Kidney epithelial cell (primary cell): ENCODE results near the gene ENPP6. TPM values are rescaled to one million over a fixed set of nuclear protein-coding genes. Genes with fewer than 3 reads are reported as not detected.

Experiments
- DNase-seq: peaks from one replicate; pipeline ENCODE4 v3.0.0-alpha.2; 2010; ENCODE audit warnings: low read depth
- H3K27me3 ChIP-seq: 2 replicates; pipeline ENCODE4 v1.6.0; 2011; ENCODE audit warnings: low read length; ENCODE audit not compliant: control insufficient read depth, insufficient read depth
- H3K36me3 ChIP-seq: 2 replicates; pipeline ENCODE4 v1.5.1; 2011; ENCODE audit warnings: low read length; ENCODE audit not compliant: control insufficient read depth, insufficient read depth
- H3K4me3 ChIP-seq: 2 replicates; pipeline ENCODE4 v1.5.1; 2011; ENCODE audit warnings: low read depth, mild to moderate bottlenecking, control low read depth, low read length
- total RNA-seq: library from RNA; depleted of rRNA; stranded (reverse); fragments of >200 nt; gene quantifications from 2 replicates; pipeline ENCODE4 v1.2.3, GENCODE V29; 2015
- TF ChIP-seq, protein P1 (sequence below): IDR thresholded peaks from 2 replicates; pipeline ENCODE4 v1.5.1; 2011; ENCODE audit warnings: mild to moderate bottlenecking, moderate library complexity, low read length, control low read depth, inconsistent platforms; ENCODE audit not compliant: insufficient read depth, poor library complexity, severe bottlenecking

ENPP6 gene
- total RNA-seq, 1 donor from 2014 or later: 0.04 TPM

DNA sequence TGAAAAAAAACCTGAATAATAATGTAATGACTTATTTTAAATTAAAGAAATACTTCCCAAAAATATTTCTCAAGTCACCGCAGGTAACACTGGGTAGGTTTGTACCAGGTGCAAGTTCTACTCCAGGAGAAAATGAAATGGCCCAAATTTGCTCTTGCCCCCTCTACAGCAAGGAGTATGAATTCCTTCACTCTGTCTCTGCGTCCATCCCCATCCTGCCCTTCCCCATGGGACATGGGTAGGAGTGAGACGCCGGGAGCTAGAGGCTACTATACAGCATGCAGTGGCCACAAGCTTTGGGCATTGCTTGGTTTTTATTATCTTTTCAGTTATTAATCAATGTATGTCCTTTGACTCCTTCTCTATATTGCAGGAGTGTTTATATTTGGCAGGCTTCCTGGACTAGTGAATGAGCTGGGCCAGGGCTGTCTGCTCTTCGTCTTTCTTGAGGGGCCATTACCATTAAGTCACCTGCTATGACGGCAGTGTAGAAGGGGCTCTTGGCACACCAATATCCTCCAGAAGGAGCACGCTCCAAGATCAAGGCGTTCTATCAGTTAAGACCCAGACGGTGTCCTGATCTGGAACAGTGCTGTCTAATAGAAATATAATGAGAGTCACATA, 149.6 kb downstream of the ENPP6 start:
- DNase-seq: no peak
- Histone ChIP-seq H3K36me3 (no peaks in the 10 kb centered on the region), H3K27me3 (no peaks in the 10 kb centered on the region), H3K4me3 (no peak overlapping the region)
- TF ChIP-seq, protein P1, sequence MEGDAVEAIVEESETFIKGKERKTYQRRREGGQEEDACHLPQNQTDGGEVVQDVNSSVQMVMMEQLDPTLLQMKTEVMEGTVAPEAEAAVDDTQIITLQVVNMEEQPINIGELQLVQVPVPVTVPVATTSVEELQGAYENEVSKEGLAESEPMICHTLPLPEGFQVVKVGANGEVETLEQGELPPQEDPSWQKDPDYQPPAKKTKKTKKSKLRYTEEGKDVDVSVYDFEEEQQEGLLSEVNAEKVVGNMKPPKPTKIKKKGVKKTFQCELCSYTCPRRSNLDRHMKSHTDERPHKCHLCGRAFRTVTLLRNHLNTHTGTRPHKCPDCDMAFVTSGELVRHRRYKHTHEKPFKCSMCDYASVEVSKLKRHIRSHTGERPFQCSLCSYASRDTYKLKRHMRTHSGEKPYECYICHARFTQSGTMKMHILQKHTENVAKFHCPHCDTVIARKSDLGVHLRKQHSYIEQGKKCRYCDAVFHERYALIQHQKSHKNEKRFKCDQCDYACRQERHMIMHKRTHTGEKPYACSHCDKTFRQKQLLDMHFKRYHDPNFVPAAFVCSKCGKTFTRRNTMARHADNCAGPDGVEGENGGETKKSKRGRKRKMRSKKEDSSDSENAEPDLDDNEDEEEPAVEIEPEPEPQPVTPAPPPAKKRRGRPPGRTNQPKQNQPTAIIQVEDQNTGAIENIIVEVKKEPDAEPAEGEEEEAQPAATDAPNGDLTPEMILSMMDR: no peak

DNA sequence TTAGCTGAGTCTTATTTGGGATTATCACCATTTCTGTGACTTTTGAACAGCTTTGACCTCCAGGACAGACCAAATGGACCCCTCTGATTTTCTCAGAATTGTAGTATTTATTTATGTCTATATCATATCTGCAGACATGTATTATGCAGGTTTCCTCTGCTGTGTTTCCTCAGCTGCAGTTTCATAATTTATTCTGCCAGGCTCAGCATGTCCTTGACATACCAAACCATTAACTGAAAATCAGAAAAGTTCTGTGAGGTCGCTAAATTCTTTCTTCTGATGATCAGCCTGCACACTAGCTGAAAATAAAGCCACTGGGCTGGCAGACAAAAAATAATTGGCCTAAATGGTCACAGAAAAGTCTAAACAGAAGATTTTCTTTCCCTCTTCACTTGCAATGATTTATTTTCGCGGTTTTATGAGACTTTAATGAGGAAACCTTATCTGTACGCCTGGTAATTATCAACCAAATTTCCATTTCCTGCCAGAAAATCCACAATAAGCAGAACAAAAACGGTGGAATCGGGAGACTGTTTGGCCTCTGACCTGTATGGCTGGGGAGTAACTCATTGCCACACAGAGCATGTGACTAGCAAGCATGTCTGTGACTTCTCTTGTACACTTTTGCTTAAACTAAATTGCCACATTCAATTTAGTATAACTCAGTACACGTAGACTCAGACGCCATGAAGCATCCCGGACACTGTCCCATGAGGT, 150.9 kb downstream of the ENPP6 start:
- no peaks in the 10 kb centered on the region for H3K27me3 ChIP-seq
- H3K4me3 ChIP-seq: no peak overlapping the region
- H3K36me3 ChIP-seq: no peaks in the 10 kb centered on the region
- TF ChIP-seq, protein P1: no peak
- no peak for DNase-seq

DNA sequence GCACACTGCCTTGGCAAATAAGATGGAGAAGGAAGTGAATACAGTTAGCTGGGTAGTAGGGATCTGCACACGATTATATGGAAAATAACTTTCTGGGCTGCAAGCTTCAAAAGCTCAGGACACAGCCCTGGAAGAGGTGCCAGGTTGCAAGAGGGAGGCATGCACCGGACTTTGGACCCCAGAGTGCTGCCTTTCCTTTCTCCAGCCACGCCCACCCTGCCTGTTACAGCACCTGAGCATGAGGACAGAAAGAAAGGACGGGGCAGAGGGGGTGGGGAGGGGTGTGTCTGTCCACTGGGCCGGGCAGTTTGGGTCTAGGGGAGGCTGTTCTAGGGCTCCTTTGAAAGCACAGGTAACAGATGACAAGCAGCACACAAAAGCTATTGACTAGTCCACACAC, 152.8 kb downstream of the ENPP6 start:
- TF ChIP-seq, protein P1: no peak
- DNase-seq: no peak
- Histone ChIP-seq H3K27me3 (no peaks in the 10 kb centered on the region), H3K36me3 (no peaks in the 10 kb centered on the region), H3K4me3 (no peak overlapping the region)

GRCh38 chr4:184062769-184063168, 154.9 kb downstream of the ENPP6 start:
- TF ChIP-seq, protein P1: no peak
- DNase-seq: no peak
- Histone ChIP-seq H3K36me3 (no peaks in the 10 kb centered on the region), H3K4me3 (no peak overlapping the region), H3K27me3 (no peaks in the 10 kb centered on the region)

DNA sequence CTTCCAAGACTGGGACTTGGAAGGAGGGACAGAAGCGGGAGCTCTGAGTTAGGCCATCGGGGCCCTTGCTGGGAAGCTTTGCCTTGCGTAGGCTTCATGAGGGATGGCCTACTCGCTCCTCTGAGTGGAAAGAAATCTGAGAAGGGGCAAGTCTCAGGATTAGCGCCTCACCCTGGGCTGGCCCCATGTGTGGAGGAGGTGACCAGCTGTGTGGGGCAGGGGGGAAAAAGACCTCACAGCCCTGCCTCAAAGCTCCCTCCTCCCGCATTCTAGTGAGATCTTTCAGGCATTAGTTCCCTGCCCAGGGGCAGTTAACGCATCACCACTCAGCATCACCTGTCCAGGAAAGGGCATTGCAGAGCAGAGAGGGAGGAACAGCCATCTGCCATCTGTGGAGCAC, 156.1 kb downstream of the ENPP6 start:
- H3K27me3 ChIP-seq: no peaks in the 10 kb centered on the region
- H3K4me3 ChIP-seq: no peak overlapping the region
- DNase-seq: no peak
- no peaks in the 10 kb centered on the region for H3K36me3 ChIP-seq
- TF ChIP-seq, protein P1: no peak
